Fibroblast of the aortic adventitia (primary cell): ENCODE results near the gene KRT81. TPM values are rescaled to one million over a fixed set of nuclear protein-coding genes. Genes with fewer than 3 reads are reported as not detected.
A peak's percentile ranks its signal among the peaks of the same experiment; 100 is the strongest.
"Not testable (repeated sequence)": the region's sequence is repeated elsewhere in the genome, so short reads cannot be mapped to it uniquely, and the experiment has no call there.

Source experiments
- DNase-seq: peaks from one replicate; pipeline ENCODE4 v3.0.0-alpha.2; 2010; ENCODE audit warnings: low read depth
- H3K4me3 ChIP-seq: 2 replicates; pipeline ENCODE4 v1.5.1; 2011; ENCODE audit warnings: low read depth, mild to moderate bottlenecking, control low read depth, low read length, moderate library complexity
- CTCF ChIP-seq: IDR thresholded peaks from 2 replicates; pipeline ENCODE4 v1.5.1; 2011; ENCODE audit warnings: mild to moderate bottlenecking, low read length, control low read depth, inconsistent platforms; ENCODE audit not compliant: insufficient read depth
- total RNA-seq: library from RNA; depleted of rRNA; stranded (reverse); fragments of >200 nt; gene quantifications from 2 replicates; pipeline ENCODE4 v1.2.3, GENCODE V29; 2012; ENCODE audit warnings: low replicate concordance

The KRT81 gene
- total RNA-seq, 1 donor: not detected

- no peak overlapping the region for H3K4me3 ChIP-seq
- TF ChIP-seq CTCF: no peak
- no peak for DNase-seq
These were observed 27.1 kb upstream of the KRT81 start for GRCh38 chr12:52318241-52318990.

GRCh38 chr12:52317468-52318052, 26.2 kb upstream of the KRT81 start:
- TF ChIP-seq CTCF: no peak
- no peak for DNase-seq
- H3K4me3 ChIP-seq: no peak overlapping the region

GRCh38 chr12:52316701-52317100, 25.4 kb upstream of the KRT81 start:
- DNase-seq: no peak
- H3K4me3 ChIP-seq: no peak overlapping the region
- TF ChIP-seq CTCF: no peak

- TF ChIP-seq CTCF: no peak
- H3K4me3 ChIP-seq: no peak overlapping the region
- no peak for DNase-seq
These were observed 25.0 kb upstream of the KRT81 start for GRCh38 chr12:52316290-52316689.

- TF ChIP-seq CTCF: peak; percentile 18
- not testable (repeated sequence) for DNase-seq
These were observed 24.4 kb upstream of the KRT81 start for GRCh38 chr12:52315721-52316120.

GRCh38 chr12:52314511-52314910, 23.2 kb upstream of the KRT81 start:
- no peak for TF ChIP-seq CTCF

More at GRCh38 chr12:52315721-52316120, 24.4 kb upstream of the KRT81 start:
- not testable (repeated sequence) for H3K4me3 ChIP-seq

More at GRCh38 chr12:52314511-52314910, 23.2 kb upstream of the KRT81 start:
- H3K4me3 ChIP-seq: no peak overlapping the region
- DNase-seq: no peak
